ENCODE results near the gene SAA4. TPM values are rescaled to one million over a fixed set of nuclear protein-coding genes. Genes with fewer than 3 reads are reported as not detected.

Gene SAA4
- total and polyA plus RNA-seq, 9 of the 15 experiments (the other 6 are each of a cell fraction or from before 2014, with no cell fraction given), result not detected

- ATAC-seq, result no peak
Observed at GRCh38 chr11:18204771-18205170, 31.8 kb downstream of the SAA4 start.

More at GRCh38 chr11:18204771-18205170, 31.8 kb downstream of the SAA4 start:
- Histone ChIP-seq H3K4me3 (no peak overlapping the region), H3K79me2 (ENCODE audit: control insufficient read depth, insufficient read depth, low read length) (no peaks in the 10 kb centered on the region), H3K9me1 (ENCODE audit: control insufficient read depth, insufficient read depth, low read length) (no peaks in the 10 kb centered on the region), H3K36me3 (ENCODE audit: control insufficient read depth, insufficient read depth, low read length) (no peaks in the 10 kb centered on the region), H4K20me1 (replicated peaks; ENCODE audit: control insufficient read depth, insufficient read depth, low read length) (no peaks in the 10 kb centered on the region), H3K27me3 (ENCODE audit: control insufficient read depth in 2 of 2, insufficient read depth in 2 of 2, low read length in 2 of 2) (peaks cover 8 to 30% of the 10 kb centered on the region in 2 experiments; a peak in 4 of 5 replicates), H3K9me3 (replicated peaks; ENCODE audit: control insufficient read depth, insufficient read depth, low read depth, low read length) (no peaks in the 10 kb centered on the region), H3K4me1 (replicated peaks in 1 of 2; ENCODE audit: control insufficient read depth in 2 of 2, insufficient read depth in 2 of 2, low read length in 2 of 2) (no peaks in the 10 kb centered on the region; a peak in 1 of 5 replicates), H3K27ac (ENCODE audit: extremely low read depth, low read depth, low read length) (no peak overlapping the region), H3K9ac (ENCODE audit: insufficient read depth in 1 of 2, low read depth in 2 of 2, low read length in 2 of 2) (no peak overlapping the region), H3K4me2 (ENCODE audit: insufficient read depth, low read length) (no peak overlapping the region), H2AFZ (ENCODE audit: low read depth, low read length) (no peak overlapping the region)
- in situ Hi-C loops (cut with MboI) (no loop called here), intact Hi-C loops (cut with micrococcal nuclease) (loop anchor here (1.0 kb wide), 1 partner anchor 89 kb away; no protein-coding TSS in a partner anchor)
- CTCF ChIA-PET (ENCODE audit: low intra/inter-chr PET ratio), result interaction anchor here (0.8 kb wide), 1 partner anchor 89 kb away, joined by 5 read pairs; no protein-coding TSS in a partner anchor
- FAIRE-seq (no peak), DNase-seq (ENCODE audit: extremely low read depth in 1 of 4, low spot score in 3 of 4) (no peak)
- BruUV-seq (replicated peaks), result no TSS peak
- POLR2A ChIA-PET, result no interaction called here
- TF ChIP-seq ZNF398 (CRISPR knock-in tag; IDR thresholded peaks at IDR 0.05) (no peak), HNRNPL (IDR thresholded peaks at IDR 0.05; ENCODE audit: low read depth, low read length) (no peak)
- TF ChIP-seq, protein P1, sequence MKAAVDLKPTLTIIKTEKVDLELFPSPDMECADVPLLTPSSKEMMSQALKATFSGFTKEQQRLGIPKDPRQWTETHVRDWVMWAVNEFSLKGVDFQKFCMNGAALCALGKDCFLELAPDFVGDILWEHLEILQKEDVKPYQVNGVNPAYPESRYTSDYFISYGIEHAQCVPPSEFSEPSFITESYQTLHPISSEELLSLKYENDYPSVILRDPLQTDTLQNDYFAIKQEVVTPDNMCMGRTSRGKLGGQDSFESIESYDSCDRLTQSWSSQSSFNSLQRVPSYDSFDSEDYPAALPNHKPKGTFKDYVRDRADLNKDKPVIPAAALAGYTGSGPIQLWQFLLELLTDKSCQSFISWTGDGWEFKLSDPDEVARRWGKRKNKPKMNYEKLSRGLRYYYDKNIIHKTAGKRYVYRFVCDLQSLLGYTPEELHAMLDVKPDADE (conservative IDR thresholded peaks at IDR 0.05; ENCODE audit: control insufficient read depth, low read depth, low read length), result no peak
- TF ChIP-seq, protein P2, sequence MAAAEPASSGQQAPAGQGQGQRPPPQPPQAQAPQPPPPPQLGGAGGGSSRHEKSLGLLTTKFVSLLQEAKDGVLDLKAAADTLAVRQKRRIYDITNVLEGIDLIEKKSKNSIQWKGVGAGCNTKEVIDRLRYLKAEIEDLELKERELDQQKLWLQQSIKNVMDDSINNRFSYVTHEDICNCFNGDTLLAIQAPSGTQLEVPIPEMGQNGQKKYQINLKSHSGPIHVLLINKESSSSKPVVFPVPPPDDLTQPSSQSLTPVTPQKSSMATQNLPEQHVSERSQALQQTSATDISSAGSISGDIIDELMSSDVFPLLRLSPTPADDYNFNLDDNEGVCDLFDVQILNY (CRISPR knock-in tag; IDR thresholded peaks at IDR 0.05), result no peak

Measured in K562 (cell line).